CD14-positive monocyte (primary cell): Measurements from ENCODE around the gene ADORA2A. TPM values are rescaled to one million over a fixed set of nuclear protein-coding genes. Genes with fewer than 3 reads are reported as not detected.

Source experiments
- DNase-seq, 3 donors: peaks; one replicate each; pipeline ENCODE4 v3.0.0-alpha.2; 2011 to 2022
- H2AFZ ChIP-seq: 2 replicates; pipeline ENCODE4 v1.6.0; 2012; ENCODE audit warnings: mild to moderate bottlenecking, low read depth, low read length, inconsistent platforms; ENCODE audit not compliant: insufficient read depth, poor library complexity, severe bottlenecking
- H3K27ac ChIP-seq, 2 donors: 1 replicate in 1 of 2; 2 replicates in 1 of 2; pipeline ENCODE4 v1.5.1; 2012 to 2013; ENCODE audit warnings: low read length in 2 of 2, control low read depth in 1 of 2, inconsistent platforms in 1 of 2, low read depth in 1 of 2, mild to moderate bottlenecking in 1 of 2
- H3K27me3 ChIP-seq, 2 donors: one replicate each; pipeline versions ENCODE4 v1.6.0 to v1.6.1; 2011 to 2013; ENCODE audit warnings: low read length in 2 of 2; ENCODE audit not compliant: control insufficient read depth in 2 of 2, insufficient read depth in 2 of 2
- H3K36me3 ChIP-seq, 2 donors: replicated peaks in 1 of 2; 1 replicate in 1 of 2; 2 replicates in 1 of 2; pipeline versions ENCODE4 v1.5.1 to v1.6.1; 2012 to 2013; ENCODE audit warnings: low read length in 2 of 2, control low read depth in 1 of 2, inconsistent platforms in 1 of 2, mild to moderate bottlenecking in 1 of 2; ENCODE audit not compliant: insufficient read depth in 2 of 2, control insufficient read depth in 1 of 2
- H3K4me1 ChIP-seq, 2 donors: 1 replicate in 1 of 2; 2 replicates in 1 of 2; pipeline versions ENCODE4 v1.5.1 to v1.6.1; 2012 to 2013; ENCODE audit warnings: low read length in 2 of 2, control low read depth in 1 of 2, inconsistent platforms in 1 of 2, mild to moderate bottlenecking in 1 of 2, moderate library complexity in 1 of 2; ENCODE audit not compliant: insufficient read depth in 2 of 2, control insufficient read depth in 1 of 2
- H3K4me2 ChIP-seq: replicated peaks from 2 replicates; pipeline ENCODE3; 2012; ENCODE audit warnings: low read length, moderate library complexity, mild to moderate bottlenecking; ENCODE audit not compliant: poor library complexity, severe bottlenecking; ENCODE audit errors: extremely low read depth
- H3K4me3 ChIP-seq, 3 experiments: fragments of 200-600 bp in 1 of 3; sonication (generic) in 1 of 3; replicated peaks in 1 of 3; 1 replicate in 2 of 3; 2 replicates in 1 of 3; pipeline ENCODE4 v1.5.1; 2011 to 2013; ENCODE audit warnings: low read length in 3 of 3, mild to moderate bottlenecking in 3 of 3, control low read depth in 2 of 3, low read depth in 2 of 3, inconsistent platforms in 1 of 3, moderate library complexity in 1 of 3
- H3K79me2 ChIP-seq: 2 replicates; pipeline ENCODE4 v1.6.0; 2012; ENCODE audit warnings: mild to moderate bottlenecking, control low read depth, inconsistent platforms, low read length, moderate library complexity; ENCODE audit not compliant: insufficient read depth
- H3K9ac ChIP-seq: 2 replicates; pipeline ENCODE4 v1.6.0; 2017; ENCODE audit warnings: low read length, mild to moderate bottlenecking; ENCODE audit not compliant: insufficient read depth, poor library complexity, severe bottlenecking
- H3K9me3 ChIP-seq, 2 donors: replicated peaks in 1 of 2; 1 replicate in 1 of 2; 2 replicates in 1 of 2; pipeline versions ENCODE4 v1.5.1 to v1.6.1; 2012 to 2013; ENCODE audit warnings: low read length in 2 of 2, control low read depth in 1 of 2; ENCODE audit not compliant: control insufficient read depth in 1 of 2, insufficient read depth in 1 of 2
- H4K20me1 ChIP-seq: 2 replicates; pipeline ENCODE4 v1.6.0; 2012; ENCODE audit warnings: mild to moderate bottlenecking, low read length, control low read depth, moderate library complexity; ENCODE audit not compliant: insufficient read depth
- H3K27ac Mint-ChIP-seq, 7 donors: one replicate each; pipeline ENCODE4 v1.8.0; 2020; ENCODE audit warnings: mild to moderate bottlenecking in 7 of 7, mixed read lengths in 7 of 7, moderate library complexity in 6 of 7, inconsistent platforms in 2 of 7
- H3K27me3 Mint-ChIP-seq, 3 donors: one replicate each; pipeline ENCODE4 v1.8.0; 2021 to 2022; ENCODE audit warnings: low read depth in 3 of 3, mild to moderate bottlenecking in 3 of 3, mixed read lengths in 3 of 3, moderate library complexity in 3 of 3, inconsistent platforms in 1 of 3
- H3K36me3 Mint-ChIP-seq, 2 donors: one replicate each; pipeline ENCODE4 v1.8.0; 2020; ENCODE audit warnings: mixed read lengths in 2 of 2, inconsistent platforms in 1 of 2, mild to moderate bottlenecking in 1 of 2
- H3K4me1 Mint-ChIP-seq: one replicate; pipeline ENCODE4 v1.8.0; 2020; ENCODE audit warnings: mild to moderate bottlenecking, mixed read lengths
- H3K4me3 Mint-ChIP-seq, 2 donors: one replicate each; pipeline ENCODE4 v1.8.0; 2020; ENCODE audit warnings: mild to moderate bottlenecking in 2 of 2, mixed read lengths in 2 of 2, moderate library complexity in 1 of 2
- H3K9me3 Mint-ChIP-seq, 7 donors: one replicate each; pipeline ENCODE4 v1.8.0; 2020 to 2022; ENCODE audit warnings: mixed read lengths in 7 of 7, mild to moderate bottlenecking in 6 of 7, moderate library complexity in 6 of 7, inconsistent platforms in 2 of 7
- CTCF ChIP-seq: fragments of 200-600 bp; IDR thresholded peaks from one replicate; pipeline ENCODE4 v1.8.0; 2022; ENCODE audit warnings: antibody characterized with exemption, mild to moderate bottlenecking
- WGBS: methylation state at CpG from one replicate; pipeline ENCODE4 v1.1.5; 2013; ENCODE audit warnings: missing lambda C conversion rate; ENCODE audit not compliant: insufficient coverage; 5-methylcytosine and 5-hydroxymethylcytosine counted together
- intact Hi-C, 2 donors: fragments of 100-400 bp; cut with micrococcal nuclease; formaldehyde crosslinking; loops; one replicate each; pipeline versions ENCODE4 v1.15.0 to v1.15.1; 2023
- polyA plus RNA-seq, 3 donors: library from polyadenylated mRNA; depleted of rRNA in 1 of 3; unstranded in 2 of 3; stranded (reverse) in 1 of 3; fragments of 300-500 nt in 2 of 3; fragments of >200 nt in 1 of 3; fragmentation: Illumina TruSeq in 2 of 3; gene quantifications; 1 replicate in 2 of 3; 2 replicates in 1 of 3; pipeline ENCODE4 v1.2.3, GENCODE V29; 2012 to 2021

Gene ADORA2A
- polyA plus RNA-seq, 3 donors: 5.8 to 10.2 (median 6.5) TPM

DNA sequence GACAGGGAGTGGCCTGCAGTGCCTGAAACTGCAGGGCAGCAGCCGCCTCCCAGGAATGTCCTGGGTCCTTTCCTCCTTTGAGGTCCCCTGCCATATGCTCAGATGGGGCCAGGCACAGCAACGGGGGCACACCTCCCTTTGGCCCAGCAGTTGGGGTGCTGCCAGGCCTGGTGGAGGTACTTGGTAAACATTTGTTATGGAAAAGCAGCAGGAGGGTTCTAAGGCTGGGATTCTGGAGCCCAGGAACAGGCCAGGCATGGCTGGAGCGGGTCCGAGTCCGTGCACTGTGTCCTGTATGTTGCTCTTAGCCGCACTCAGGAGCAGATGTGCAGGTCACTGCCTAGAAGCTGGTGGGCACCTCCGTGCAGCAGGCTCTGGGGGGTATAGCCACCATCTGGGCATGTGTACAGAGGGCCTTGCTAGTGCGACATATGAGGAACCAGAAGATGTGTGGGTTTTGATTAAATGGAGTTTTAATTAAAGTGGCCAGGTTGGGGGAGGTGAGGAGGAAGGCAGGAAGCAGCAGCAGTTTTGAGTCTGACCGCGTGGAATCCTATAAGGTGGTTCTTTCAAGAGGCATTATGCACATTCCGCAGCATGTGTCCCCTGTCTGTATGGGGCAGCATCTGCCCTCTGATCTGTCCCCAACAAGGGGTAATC lies 1.5 kb downstream of the ADORA2A start:
- H3K4me3 ChIP-seq: peak overlapping the region in 1 of 3 experiments; percentile 47
- peaks cover 87 to 100% of the 10 kb centered on the region in 2 donors for H3K4me1 ChIP-seq
- H3K9ac ChIP-seq: peak overlapping the region; percentile 15
- Mint-ChIP-seq H3K4me1 (peaks cover 75% of the 10 kb centered on the region), H3K27ac (peak overlapping the region; percentile 69 to 95 (median 88)), H3K4me3 (peak overlapping the region; percentile 65 to 74), H3K36me3 (peaks cover 33 to 35% of the 10 kb centered on the region in 2 donors), H3K27me3 (peaks cover 10 to 27% (median 15%) of the 10 kb centered on the region in 3 donors), H3K9me3 (no peaks in the 10 kb centered on the region)
- H4K20me1 ChIP-seq: no peaks in the 10 kb centered on the region
- no peaks in the 10 kb centered on the region for H3K36me3 ChIP-seq
- H3K9me3 ChIP-seq: no peaks in the 10 kb centered on the region
- 54% methylated on average over 8 of the region's 11 CpGs for WGBS
- H3K79me2 ChIP-seq: peaks cover 93% of the 10 kb centered on the region
- no peak for DNase-seq
- peak overlapping the region; percentile 47 for H3K4me2 ChIP-seq
- no peaks in the 10 kb centered on the region for H3K27me3 ChIP-seq
- TF ChIP-seq CTCF: no peak
- intact Hi-C loops: loop anchor here in 1 of 2 donors (5.0 kb wide), 1 partner anchor 43 kb away; no protein-coding TSS in a partner anchor
- H3K27ac ChIP-seq: peak overlapping the region in 1 of 2 donors; percentile 69
- H2AFZ ChIP-seq: no peak overlapping the region

GRCh38 chr22:24429411-24430365 lies 2.3 kb downstream of the ADORA2A start:
- intact Hi-C loops: loop anchor here in 1 of 2 donors (5.0 kb wide), 3 partner anchors 43 to 102 kb away; no protein-coding TSS in a partner anchor
- peaks cover 10 to 21% (median 15%) of the 10 kb centered on the region in 3 donors for H3K27me3 Mint-ChIP-seq
- peak overlapping the region; percentile 65 to 74 for H3K4me3 Mint-ChIP-seq
- peaks cover 33 to 35% of the 10 kb centered on the region in 2 donors for H3K36me3 Mint-ChIP-seq
- Histone ChIP-seq H3K4me1 (peaks cover 90 to 100% of the 10 kb centered on the region in 2 donors), H3K36me3 (no peaks in the 10 kb centered on the region), H3K9ac (peak overlapping the region; percentile 33), H3K27me3 (no peaks in the 10 kb centered on the region), H2AFZ (no peak overlapping the region), H3K27ac (peak overlapping the region in 1 of 2 donors; percentile 69), H3K4me3 (peak overlapping the region in 1 of 3 experiments; percentile 47), H3K79me2 (peaks cover 86% of the 10 kb centered on the region), H4K20me1 (no peaks in the 10 kb centered on the region), H3K4me2 (peak overlapping the region; percentile 47), H3K9me3 (no peaks in the 10 kb centered on the region)
- 86% methylated on average over 20 of the region's 22 CpGs for WGBS
- DNase-seq: peak; percentile 78 to 86 (median 85)
- H3K27ac Mint-ChIP-seq: peak overlapping the region; percentile 69 to 99 (median 90)
- TF ChIP-seq CTCF: no peak
- H3K9me3 Mint-ChIP-seq: no peaks in the 10 kb centered on the region
- H3K4me1 Mint-ChIP-seq: peaks cover 83% of the 10 kb centered on the region
